ENCODE data around the gene STXBP5.

STXBP5 gene

DNA sequence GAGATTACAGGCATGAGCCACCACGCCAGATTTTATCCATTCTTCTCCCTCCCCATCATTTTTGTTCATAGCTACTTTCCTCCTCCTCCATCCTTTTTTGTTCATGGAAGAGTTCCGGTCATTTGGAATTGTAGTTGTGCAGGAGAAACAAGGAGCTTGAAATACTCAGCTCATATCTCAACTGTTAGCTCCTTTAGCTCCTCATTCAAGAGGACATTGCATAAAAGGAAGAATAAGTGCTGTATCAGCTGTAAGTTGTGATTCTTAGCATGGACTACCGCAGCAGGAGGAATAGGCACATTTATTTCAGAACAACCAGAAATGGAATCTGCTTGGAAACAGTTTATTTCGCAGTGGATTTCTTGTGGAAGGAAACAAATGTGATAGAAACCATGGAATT lies 7.6 kb downstream of the STXBP5 start:
- no CpG with 5 or more reads among the region's 4 CpGs for WGBS (ENCODE audit: insufficient coverage, insufficient read length)
- Histone ChIP-seq H3K4me3 (ENCODE audit: low read length) (no peak overlapping the region), H3K9me3 (ENCODE audit: control insufficient read depth, insufficient read depth, low read length) (no peaks in the 10 kb centered on the region)

GRCh38 chr6:147212622-147213021 lies 8.4 kb downstream of the STXBP5 start:
- Histone ChIP-seq H3K4me1 (ENCODE audit: control insufficient read depth, insufficient read depth, low read length) (no peaks in the 10 kb centered on the region), H3K27me3 (ENCODE audit: control insufficient read depth, insufficient read depth, low read length) (no peaks in the 10 kb centered on the region), H3K27ac (ENCODE audit: low read length) (no peak overlapping the region), H3K9me3 (ENCODE audit: control insufficient read depth, insufficient read depth, low read length) (no peaks in the 10 kb centered on the region), H3K36me3 (ENCODE audit: control insufficient read depth, insufficient read depth, low read length) (no peaks in the 10 kb centered on the region), H3K4me3 (ENCODE audit: low read length) (no peak overlapping the region)
- DNase-seq (ENCODE audit: low read depth, low spot score): no peak
- WGBS (ENCODE audit: insufficient coverage, insufficient read length): no CpG with 5 or more reads among the region's 1 CpG

More for the DNA sequence above, 7.6 kb downstream of the STXBP5 start:
- no peak for DNase-seq (ENCODE audit: low read depth, low spot score)
- no peaks in the 10 kb centered on the region for H3K36me3 ChIP-seq (ENCODE audit: control insufficient read depth, insufficient read depth, low read length)
- no peaks in the 10 kb centered on the region for H3K27me3 ChIP-seq (ENCODE audit: control insufficient read depth, insufficient read depth, low read length)
- H3K4me1 ChIP-seq (ENCODE audit: control insufficient read depth, insufficient read depth, low read length): no peaks in the 10 kb centered on the region
- no peak overlapping the region for H3K27ac ChIP-seq (ENCODE audit: low read length)

GRCh38 chr6:147213772-147214171 lies 9.6 kb downstream of the STXBP5 start:
- no CpG with 5 or more reads among the region's 1 CpG for WGBS (ENCODE audit: insufficient coverage, insufficient read length)
- Histone ChIP-seq H3K4me3 (ENCODE audit: low read length) (no peak overlapping the region), H3K4me1 (ENCODE audit: control insufficient read depth, insufficient read depth, low read length) (no peaks in the 10 kb centered on the region), H3K36me3 (ENCODE audit: control insufficient read depth, insufficient read depth, low read length) (no peaks in the 10 kb centered on the region), H3K27ac (ENCODE audit: low read length) (no peak overlapping the region), H3K27me3 (ENCODE audit: control insufficient read depth, insufficient read depth, low read length) (no peaks in the 10 kb centered on the region), H3K9me3 (ENCODE audit: control insufficient read depth, insufficient read depth, low read length) (no peaks in the 10 kb centered on the region)
- no peak for DNase-seq (ENCODE audit: low read depth, low spot score)

GRCh38 chr6:147214248-147215227 lies 10.3 kb downstream of the STXBP5 start:
- no peak overlapping the region for H3K27ac ChIP-seq (ENCODE audit: low read length)
- H3K4me3 ChIP-seq (ENCODE audit: low read length): no peak overlapping the region
- H3K9me3 ChIP-seq (ENCODE audit: control insufficient read depth, insufficient read depth, low read length): no peaks in the 10 kb centered on the region
- DNase-seq (ENCODE audit: low read depth, low spot score): no peak
- no peaks in the 10 kb centered on the region for H3K4me1 ChIP-seq (ENCODE audit: control insufficient read depth, insufficient read depth, low read length)
- no peaks in the 10 kb centered on the region for H3K27me3 ChIP-seq (ENCODE audit: control insufficient read depth, insufficient read depth, low read length)
- WGBS (ENCODE audit: insufficient coverage, insufficient read length): no CpG with 5 or more reads among the region's 6 CpGs
- no peaks in the 10 kb centered on the region for H3K36me3 ChIP-seq (ENCODE audit: control insufficient read depth, insufficient read depth, low read length)

GRCh38 chr6:147216915-147217314 lies 12.7 kb downstream of the STXBP5 start:
- Histone ChIP-seq H3K36me3 (ENCODE audit: control insufficient read depth, insufficient read depth, low read length) (no peaks in the 10 kb centered on the region), H3K27me3 (ENCODE audit: control insufficient read depth, insufficient read depth, low read length) (no peaks in the 10 kb centered on the region), H3K4me3 (ENCODE audit: low read length) (no peak overlapping the region), H3K9me3 (ENCODE audit: control insufficient read depth, insufficient read depth, low read length) (no peaks in the 10 kb centered on the region), H3K4me1 (ENCODE audit: control insufficient read depth, insufficient read depth, low read length) (no peaks in the 10 kb centered on the region), H3K27ac (ENCODE audit: low read length) (no peak overlapping the region)
- WGBS (ENCODE audit: insufficient coverage, insufficient read length): no CpG with 5 or more reads among the region's 3 CpGs
- DNase-seq (ENCODE audit: low read depth, low spot score): no peak

DNA sequence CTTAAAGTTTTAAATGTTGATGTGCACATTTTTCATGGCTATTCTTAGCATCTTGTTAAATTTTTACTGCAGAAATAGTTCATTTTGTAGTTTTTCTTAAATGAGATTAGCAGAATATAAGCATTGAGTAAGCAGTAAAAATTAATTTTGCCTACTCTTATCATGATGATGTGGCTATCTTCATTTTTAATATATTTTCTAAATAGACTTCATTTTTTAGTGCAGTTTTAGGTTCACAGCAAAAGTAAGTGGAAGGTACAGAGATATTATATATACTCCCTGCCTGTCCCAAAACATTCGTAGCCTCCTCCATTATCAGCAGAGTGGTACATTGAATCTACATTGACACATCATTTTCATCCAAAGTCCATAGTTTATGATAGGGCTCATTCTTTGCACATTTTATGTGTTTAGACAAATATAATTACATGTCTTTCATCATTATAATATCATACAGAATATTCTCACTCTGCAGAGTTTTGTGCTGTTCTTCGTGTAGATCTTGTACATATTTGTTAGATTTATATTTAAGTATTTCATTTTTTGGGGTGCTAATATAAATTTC lies 13.7 kb downstream of the STXBP5 start:
- Histone ChIP-seq H3K36me3 (ENCODE audit: control insufficient read depth, insufficient read depth, low read length) (no peaks in the 10 kb centered on the region), H3K4me1 (ENCODE audit: control insufficient read depth, insufficient read depth, low read length) (0 out of 2 replicates have a peak, but pooled peaks cover 1% of the 10 kb centered on the region), H3K27ac (ENCODE audit: low read length) (no peak overlapping the region), H3K4me3 (ENCODE audit: low read length) (no peak overlapping the region), H3K9me3 (ENCODE audit: control insufficient read depth, insufficient read depth, low read length) (no peaks in the 10 kb centered on the region), H3K27me3 (ENCODE audit: control insufficient read depth, insufficient read depth, low read length) (no peaks in the 10 kb centered on the region)
- no CpG with 5 or more reads among the region's 2 CpGs for WGBS (ENCODE audit: insufficient coverage, insufficient read length)
- no peak for DNase-seq (ENCODE audit: low read depth, low spot score)

GRCh38 chr6:147218797-147219196 lies 14.6 kb downstream of the STXBP5 start:
- Histone ChIP-seq H3K27ac (ENCODE audit: low read length) (no peak overlapping the region), H3K9me3 (ENCODE audit: control insufficient read depth, insufficient read depth, low read length) (no peaks in the 10 kb centered on the region), H3K4me1 (ENCODE audit: control insufficient read depth, insufficient read depth, low read length) (0 out of 2 replicates have a peak, but pooled peaks cover 1% of the 10 kb centered on the region), H3K4me3 (ENCODE audit: low read length) (no peak overlapping the region), H3K36me3 (ENCODE audit: control insufficient read depth, insufficient read depth, low read length) (no peaks in the 10 kb centered on the region), H3K27me3 (ENCODE audit: control insufficient read depth, insufficient read depth, low read length) (no peaks in the 10 kb centered on the region)
- no peak for DNase-seq (ENCODE audit: low read depth, low spot score)
- no CpG with 5 or more reads among the region's 3 CpGs for WGBS (ENCODE audit: insufficient coverage, insufficient read length)

DNA sequence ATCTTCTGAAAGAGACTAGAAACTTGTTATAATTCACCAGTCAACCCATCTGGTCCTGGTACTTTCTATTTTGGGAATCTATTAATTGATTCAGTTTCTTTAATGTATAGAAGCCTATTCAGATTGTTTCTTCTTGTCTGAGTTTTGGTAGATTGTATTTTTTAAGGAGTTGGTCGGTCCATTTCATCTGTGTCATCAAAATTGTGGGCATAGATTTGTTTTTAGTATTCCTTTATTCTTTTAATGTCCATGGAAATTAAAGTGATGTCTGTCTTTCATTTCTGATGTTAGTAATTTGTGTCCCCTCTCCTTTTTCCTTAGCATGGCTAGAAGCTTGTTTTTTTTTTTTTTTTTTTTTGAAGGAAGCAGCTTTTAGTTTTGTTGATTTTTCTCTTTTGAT lies 15.2 kb downstream of the STXBP5 start:
- DNase-seq (ENCODE audit: low read depth, low spot score): no peak
- Histone ChIP-seq H3K4me1 (ENCODE audit: control insufficient read depth, insufficient read depth, low read length) (0 out of 2 replicates have a peak, but pooled peaks cover 1% of the 10 kb centered on the region), H3K27me3 (ENCODE audit: control insufficient read depth, insufficient read depth, low read length) (no peaks in the 10 kb centered on the region), H3K27ac (ENCODE audit: low read length) (no peak overlapping the region), H3K9me3 (ENCODE audit: control insufficient read depth, insufficient read depth, low read length) (no peaks in the 10 kb centered on the region), H3K4me3 (ENCODE audit: low read length) (no peak overlapping the region), H3K36me3 (ENCODE audit: control insufficient read depth, insufficient read depth, low read length) (no peaks in the 10 kb centered on the region)
- WGBS (ENCODE audit: insufficient coverage, insufficient read length): no CpG with 5 or more reads among the region's 1 CpG

DNA sequence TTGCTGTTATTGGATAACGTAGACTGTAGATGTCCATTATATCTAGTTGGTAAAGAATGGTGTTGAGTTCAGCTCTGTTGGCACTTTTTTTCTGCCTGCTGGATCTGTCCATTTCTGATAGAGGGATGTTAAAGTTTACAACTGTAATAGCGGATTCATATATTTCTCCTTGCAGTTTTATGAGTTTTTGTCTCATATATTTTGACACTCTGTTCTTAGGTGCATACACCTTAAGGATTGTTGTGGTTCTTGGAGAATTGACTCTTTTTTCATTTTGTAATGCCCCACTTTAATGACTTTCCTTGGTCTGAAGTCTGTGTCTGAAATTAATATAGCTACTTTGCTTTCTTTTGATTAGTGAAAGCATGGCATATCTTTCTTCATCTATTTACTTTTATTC lies 16.1 kb downstream of the STXBP5 start:
- Histone ChIP-seq H3K4me3 (ENCODE audit: low read length) (no peak overlapping the region), H3K27ac (ENCODE audit: low read length) (no peak overlapping the region), H3K9me3 (ENCODE audit: control insufficient read depth, insufficient read depth, low read length) (no peaks in the 10 kb centered on the region), H3K4me1 (ENCODE audit: control insufficient read depth, insufficient read depth, low read length) (0 out of 2 replicates have a peak, but pooled peaks cover 1% of the 10 kb centered on the region), H3K36me3 (ENCODE audit: control insufficient read depth, insufficient read depth, low read length) (no peaks in the 10 kb centered on the region), H3K27me3 (ENCODE audit: control insufficient read depth, insufficient read depth, low read length) (no peaks in the 10 kb centered on the region)
- DNase-seq (ENCODE audit: low read depth, low spot score): no peak
- no CpG with 5 or more reads among the region's 2 CpGs for WGBS (ENCODE audit: insufficient coverage, insufficient read length)

DNA sequence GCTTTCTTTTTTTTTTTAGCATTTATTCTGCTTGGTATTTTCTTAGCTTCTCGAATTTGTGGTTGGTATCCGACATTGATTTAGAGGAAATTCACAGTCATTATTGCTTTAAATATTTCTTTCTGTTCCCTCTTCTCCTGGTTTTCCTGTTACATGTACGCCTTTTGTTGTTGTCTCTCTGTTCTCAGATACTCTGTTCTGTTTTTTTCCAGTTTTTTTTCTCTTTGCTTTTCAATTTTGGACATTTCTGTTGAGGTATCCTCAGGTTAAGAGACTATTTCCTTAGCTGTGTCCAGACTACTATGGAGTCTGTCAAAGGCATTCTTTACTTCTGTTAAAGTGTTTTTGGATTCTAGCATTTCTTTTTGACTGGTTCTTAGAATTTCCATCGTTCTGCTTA lies 17.5 kb downstream of the STXBP5 start:
- Histone ChIP-seq H3K4me3 (ENCODE audit: low read length) (no peak overlapping the region), H3K27me3 (ENCODE audit: control insufficient read depth, insufficient read depth, low read length) (no peaks in the 10 kb centered on the region), H3K4me1 (ENCODE audit: control insufficient read depth, insufficient read depth, low read length) (0 out of 2 replicates have a peak, but pooled peaks cover 1% of the 10 kb centered on the region), H3K9me3 (ENCODE audit: control insufficient read depth, insufficient read depth, low read length) (no peaks in the 10 kb centered on the region), H3K36me3 (ENCODE audit: control insufficient read depth, insufficient read depth, low read length) (no peaks in the 10 kb centered on the region), H3K27ac (ENCODE audit: low read length) (no peak overlapping the region)
- no CpG with 5 or more reads among the region's 4 CpGs for WGBS (ENCODE audit: insufficient coverage, insufficient read length)
- DNase-seq (ENCODE audit: low read depth, low spot score): no peak
